ENCODE results near the gene PDIA4.

DNA sequence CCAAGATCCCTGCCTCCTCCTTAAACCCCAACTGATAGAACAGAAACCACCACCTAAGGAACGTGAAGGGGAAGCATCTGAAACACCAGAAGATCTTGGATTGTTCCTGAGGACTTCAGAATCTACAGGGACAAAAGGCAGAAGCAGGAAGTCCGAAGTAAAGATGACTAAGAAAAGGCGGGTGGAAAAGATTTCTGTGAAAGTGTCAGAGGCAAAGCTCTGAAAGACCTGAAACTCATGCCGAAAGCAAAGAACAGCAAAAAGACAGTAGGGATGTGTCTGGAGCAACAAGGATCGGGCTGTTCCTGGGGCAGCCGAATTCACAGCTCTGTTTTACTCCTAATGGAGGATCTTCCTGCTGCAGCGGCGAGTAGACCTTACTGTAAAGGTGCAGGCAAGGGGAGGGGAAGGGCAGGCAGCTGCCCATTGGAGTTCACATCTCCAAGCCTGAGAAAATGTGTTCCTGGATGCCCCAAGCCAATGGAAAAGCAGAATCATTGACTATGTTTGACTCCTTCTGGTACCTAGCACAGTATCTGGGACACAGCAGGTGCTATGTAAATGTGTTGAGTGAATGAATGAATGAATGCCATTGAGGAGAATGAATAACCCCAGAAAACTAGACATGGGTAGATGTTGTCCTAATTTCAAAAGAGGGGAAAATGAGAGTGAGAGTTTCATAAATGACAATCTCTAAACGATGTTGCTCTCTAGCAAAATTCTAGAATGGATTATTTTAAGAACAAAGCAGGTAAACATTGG lies 40.4 kb downstream of the PDIA4 start:
- TF ChIP-seq CTCF (IDR thresholded peaks at IDR 0.05) (no peak), POLR2A (IDR thresholded peaks at IDR 0.05) (no peak)
